ENCODE data around the gene EHMT1.

DNA sequence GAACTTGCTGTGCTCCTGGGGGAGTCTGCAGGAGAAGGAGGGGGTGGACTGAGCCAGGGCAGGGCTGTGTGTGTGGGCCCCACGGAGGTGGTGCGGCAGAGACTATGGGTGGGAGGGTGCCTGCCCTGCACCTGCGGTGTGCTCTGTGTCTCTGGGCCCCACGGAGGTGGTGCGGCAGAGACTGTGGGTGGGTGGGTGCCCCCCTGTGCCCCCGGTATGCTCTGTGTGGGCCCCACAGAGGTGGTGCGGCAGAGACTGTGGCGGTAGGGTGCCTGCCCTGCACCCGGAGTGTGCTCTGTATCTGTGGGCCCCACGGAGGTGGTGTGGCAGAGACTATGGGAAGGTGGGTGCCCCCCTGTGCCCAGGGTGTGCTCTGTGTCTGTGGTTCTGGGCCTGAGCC, 103.7 kb downstream of the EHMT1 start:
- TF ChIP-seq, protein P1, sequence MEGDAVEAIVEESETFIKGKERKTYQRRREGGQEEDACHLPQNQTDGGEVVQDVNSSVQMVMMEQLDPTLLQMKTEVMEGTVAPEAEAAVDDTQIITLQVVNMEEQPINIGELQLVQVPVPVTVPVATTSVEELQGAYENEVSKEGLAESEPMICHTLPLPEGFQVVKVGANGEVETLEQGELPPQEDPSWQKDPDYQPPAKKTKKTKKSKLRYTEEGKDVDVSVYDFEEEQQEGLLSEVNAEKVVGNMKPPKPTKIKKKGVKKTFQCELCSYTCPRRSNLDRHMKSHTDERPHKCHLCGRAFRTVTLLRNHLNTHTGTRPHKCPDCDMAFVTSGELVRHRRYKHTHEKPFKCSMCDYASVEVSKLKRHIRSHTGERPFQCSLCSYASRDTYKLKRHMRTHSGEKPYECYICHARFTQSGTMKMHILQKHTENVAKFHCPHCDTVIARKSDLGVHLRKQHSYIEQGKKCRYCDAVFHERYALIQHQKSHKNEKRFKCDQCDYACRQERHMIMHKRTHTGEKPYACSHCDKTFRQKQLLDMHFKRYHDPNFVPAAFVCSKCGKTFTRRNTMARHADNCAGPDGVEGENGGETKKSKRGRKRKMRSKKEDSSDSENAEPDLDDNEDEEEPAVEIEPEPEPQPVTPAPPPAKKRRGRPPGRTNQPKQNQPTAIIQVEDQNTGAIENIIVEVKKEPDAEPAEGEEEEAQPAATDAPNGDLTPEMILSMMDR (IDR thresholded peaks at IDR 0.05; ENCODE audit: insufficient read depth, low read depth, low read length) = no peak
- no peak for TF ChIP-seq EZH2 (IDR thresholded peaks at IDR 0.05; ENCODE audit: insufficient read depth, low read length)

Measured in astrocyte (in vitro differentiated cells and primary cell).